IMR-90 (cell line): ENCODE results near the gene TMC3.
A peak's percentile ranks its signal among the peaks of the same experiment; 100 is the strongest.

Experiments
- CEBPB ChIP-seq: IDR thresholded peaks from 2 replicates; pipeline ENCODE4 v1.6.1; 2012; ENCODE audit warnings: low read depth, low read length, improper control_type of control experiment
- CTCF ChIP-seq: conservative IDR thresholded peaks from 2 replicates; pipeline ENCODE4 v1.5.1; 2012; ENCODE audit warnings: mild to moderate bottlenecking, low read depth, low read length, improper control_type of control experiment
- FOS ChIP-seq: fragments of 150-350 bp; IDR thresholded peaks from 2 replicates; pipeline ENCODE4 v1.6.1; 2016; ENCODE audit warnings: low read depth, low read length
- MAFK ChIP-seq: IDR thresholded peaks from 2 replicates; pipeline ENCODE4 v1.6.1; 2012; ENCODE audit warnings: low read depth, low read length, improper control_type of control experiment
- MXI1 ChIP-seq: IDR thresholded peaks from 2 replicates; pipeline ENCODE4 v1.6.1; 2012; ENCODE audit warnings: low read depth, mild to moderate bottlenecking, low read length, moderate library complexity, borderline replicate concordance
- POLR2A ChIP-seq: IDR thresholded peaks from 2 replicates; pipeline ENCODE4 v1.6.1; 2012; ENCODE audit warnings: mild to moderate bottlenecking, low read depth, low read length
- RCOR1 ChIP-seq: IDR thresholded peaks from 2 replicates; pipeline ENCODE4 v1.6.1; 2012; ENCODE audit warnings: mild to moderate bottlenecking, low read length, improper control_type of control experiment; ENCODE audit not compliant: insufficient replicate concordance
- RFX5 ChIP-seq: IDR thresholded peaks from 2 replicates; pipeline ENCODE4 v1.8.0; 2012; ENCODE audit warnings: low read depth, mild to moderate bottlenecking, low read length, moderate library complexity
- SMC3 ChIP-seq: fragments of 150-350 bp; IDR thresholded peaks from 2 replicates; pipeline ENCODE4 v1.6.1; 2016; ENCODE audit warnings: low read depth, mild to moderate bottlenecking, antibody characterized with exemption, low read length, moderate library complexity

GRCh38 chr15:81398910-81399551, 25.0 kb upstream of the TMC3 start:
- TF ChIP-seq RFX5: no peak
- no peak for TF ChIP-seq CTCF
- TF ChIP-seq POLR2A: no peak
- TF ChIP-seq MAFK: no peak
- TF ChIP-seq CEBPB: peak; percentile 50; the same call in 1 of the 2 replicates
- TF ChIP-seq MXI1: no peak
- TF ChIP-seq FOS: no peak
- TF ChIP-seq SMC3: no peak
- no peak for TF ChIP-seq RCOR1
